GM23338 (cell line): ENCODE measurements around the gene LRTM2. TPM values are rescaled to one million over a fixed set of nuclear protein-coding genes. Genes with fewer than 3 reads are reported as not detected.

Experiments used
- ATAC-seq: fragments of 200-7000 bp; cut with Tn5 transposase; 3 replicates; pipeline ENCODE4 v1.9.1; 2020
- DNase-seq: peaks from one replicate; pipeline ENCODE4 v3.0.0-alpha.2; 2015; ENCODE audit warnings: low spot score
- H2AFZ ChIP-seq: fragments of 200-600 bp; sonication (generic); 2 replicates; pipeline ENCODE4 v1.8.0; 2016; ENCODE audit warnings: antibody characterized with exemption, mild to moderate bottlenecking, moderate library complexity
- H3F3A ChIP-seq: fragments of 200-600 bp; sonication (generic); replicated peaks from 2 replicates; pipeline ENCODE4 v1.8.0; 2017; ENCODE audit warnings: antibody characterized with exemption, mixed run types, low read depth
- H3K27ac ChIP-seq: fragments of 200-600 bp; sonication (generic); 2 replicates; pipeline ENCODE4 v1.6.1; 2016; ENCODE audit warnings: low read depth
- H3K27me3 ChIP-seq: fragments of 200-600 bp; sonication (generic); 2 replicates; pipeline ENCODE4 v1.8.0; 2016; ENCODE audit warnings: mild to moderate bottlenecking, mixed run types, moderate library complexity; ENCODE audit not compliant: insufficient read depth
- H3K36me3 ChIP-seq: fragments of 200-600 bp; sonication (generic); 2 replicates; pipeline ENCODE4 v1.8.0; 2016; ENCODE audit warnings: mild to moderate bottlenecking; ENCODE audit not compliant: insufficient read depth
- H3K4me1 ChIP-seq: fragments of 200-600 bp; sonication (generic); 2 replicates; pipeline ENCODE4 v1.8.0; 2016; ENCODE audit warnings: mild to moderate bottlenecking, moderate library complexity; ENCODE audit not compliant: insufficient read depth
- H3K4me2 ChIP-seq: fragments of 200-600 bp; sonication (generic); 2 replicates; pipeline ENCODE4 v1.7.1; 2017; ENCODE audit warnings: mixed run types
- H3K4me3 ChIP-seq: fragments of 200-600 bp; sonication (generic); 2 replicates; pipeline ENCODE4 v1.6.1; 2016; ENCODE audit warnings: mixed run types
- H3K79me2 ChIP-seq: fragments of 200-600 bp; sonication (generic); replicated peaks from 2 replicates; pipeline ENCODE4 v1.8.0; 2017; ENCODE audit warnings: mild to moderate bottlenecking; ENCODE audit not compliant: insufficient read depth
- H3K9me2 ChIP-seq: fragments of 200-600 bp; sonication (generic); 2 replicates; pipeline ENCODE4 v1.8.0; 2017; ENCODE audit not compliant: insufficient read depth
- H4K20me1 ChIP-seq: fragments of 200-600 bp; sonication (generic); replicated peaks from 2 replicates; pipeline ENCODE4 v1.8.0; 2017; ENCODE audit warnings: mild to moderate bottlenecking; ENCODE audit not compliant: insufficient read depth
- H3K27ac Mint-ChIP-seq: 2 replicates; pipeline ENCODE4 v1.8.0; 2020; ENCODE audit warnings: inconsistent platforms, mild to moderate bottlenecking, moderate library complexity, mixed read lengths
- H3K27me3 Mint-ChIP-seq: 3 replicates; pipeline ENCODE4 v1.8.0; 2022; ENCODE audit warnings: low read depth, mild to moderate bottlenecking, moderate library complexity, mixed read lengths, inconsistent platforms; ENCODE audit not compliant: insufficient read depth, poor library complexity
- H3K36me3 Mint-ChIP-seq: 3 replicates; pipeline ENCODE4 v1.8.0; 2021; ENCODE audit warnings: low read depth, mild to moderate bottlenecking, inconsistent platforms, moderate library complexity, mixed read lengths
- H3K4me1 Mint-ChIP-seq: 3 replicates; pipeline ENCODE4 v1.8.0; 2020; ENCODE audit warnings: mild to moderate bottlenecking, inconsistent platforms, mixed read lengths
- H3K4me3 Mint-ChIP-seq: 3 replicates; pipeline ENCODE4 v1.8.0; 2021; ENCODE audit warnings: moderate library complexity, mild to moderate bottlenecking, inconsistent platforms, mixed read lengths
- H3K9me3 Mint-ChIP-seq: 3 replicates; pipeline ENCODE4 v1.8.0; 2020; ENCODE audit warnings: moderate library complexity, mild to moderate bottlenecking, inconsistent platforms, mixed read lengths
- CREB1 ChIP-seq: fragments of 250-450 bp; sonication (Bioruptor Pico); IDR thresholded peaks from 2 replicates; pipeline ENCODE4 v1.5.0; 2020; ENCODE audit warnings: low read depth, mild to moderate bottlenecking, moderate library complexity
- CTCF ChIP-seq, 2 experiments: fragments of 200-600 bp in 1 of 2; sonication (generic) in 1 of 2; conservative IDR thresholded peaks; 2 replicates each; pipeline versions ENCODE4 v1.5.1 to v1.6.1; 2016 to 2017; ENCODE audit warnings: antibody characterized with exemption in 2 of 2, low read depth in 2 of 2, mild to moderate bottlenecking in 2 of 2, moderate library complexity in 1 of 2
- ETS1 ChIP-seq: IDR thresholded peaks from 2 replicates; pipeline ENCODE4 v1.6.1; 2016; ENCODE audit warnings: antibody characterized with exemption
- EZH2 ChIP-seq: fragments of 200-600 bp; sonication (generic); IDR thresholded peaks from one replicate; pipeline ENCODE4 v1.8.0; 2017; ENCODE audit warnings: antibody characterized with exemption, mild to moderate bottlenecking, low read depth; ENCODE audit not compliant: unreplicated experiment
- EZH2phosphoT487 ChIP-seq: fragments of 200-600 bp; sonication (generic); IDR thresholded peaks from one replicate; pipeline ENCODE4 v1.8.1; 2018; ENCODE audit warnings: antibody characterized with exemption; ENCODE audit not compliant: unreplicated experiment
- JUNB ChIP-seq: IDR thresholded peaks from one replicate; pipeline ENCODE4 v1.6.1; 2016; ENCODE audit warnings: antibody characterized with exemption; ENCODE audit not compliant: unreplicated experiment
- NANOG ChIP-seq: IDR thresholded peaks from 2 replicates; pipeline ENCODE4 v1.6.1; 2016; ENCODE audit warnings: antibody characterized with exemption, borderline replicate concordance
- POLR2AphosphoS5 ChIP-seq: IDR thresholded peaks from 2 replicates; pipeline ENCODE4 v1.6.1; 2016; ENCODE audit warnings: antibody characterized with exemption, low read depth
- REST ChIP-seq: IDR thresholded peaks from one replicate; pipeline ENCODE4 v1.6.1; 2018; ENCODE audit warnings: antibody characterized with exemption; ENCODE audit not compliant: unreplicated experiment
- STAT1 ChIP-seq: IDR thresholded peaks from one replicate; pipeline ENCODE4 v1.6.1; 2016; ENCODE audit warnings: antibody characterized with exemption; ENCODE audit not compliant: unreplicated experiment
- ZNF114 ChIP-seq: fragments of 250-450 bp; sonication (Bioruptor Pico); IDR thresholded peaks from 2 replicates; pipeline ENCODE4 v1.5.0; 2020; ENCODE audit warnings: mild to moderate bottlenecking, moderate library complexity
- ZNF331 ChIP-seq: fragments of 250-450 bp; sonication (Bioruptor Pico); IDR thresholded peaks from 2 replicates; pipeline ENCODE4 v1.5.0; 2020; ENCODE audit warnings: low read depth, mild to moderate bottlenecking, moderate library complexity
- ZNF462 ChIP-seq: fragments of 250-450 bp; sonication (Bioruptor Pico); IDR thresholded peaks from 2 replicates; pipeline ENCODE4 v1.5.0; 2020; ENCODE audit warnings: mild to moderate bottlenecking, moderate library complexity
- polyA plus RNA-seq: library from polyadenylated mRNA; unstranded; fragments of >200 nt; fragmentation: Nextera tagmentation; extraction: Ambion mirVana; gene quantifications from 2 replicates; pipeline ENCODE4 v1.2.1, GENCODE V29; 2016
- total RNA-seq: library from RNA; depleted of rRNA; stranded (reverse); fragments of >200 nt; shearing (Covaris generic); gene quantifications from 2 replicates; pipeline ENCODE4 v1.2.3, GENCODE V29; 2014

Gene LRTM2
- total and polyA plus RNA-seq, 2 experiments from 2014 or later, result 0.08 TPM; not detected in 1

- Histone ChIP-seq H3K36me3 (no peaks in the 10 kb centered on the region), H3K27ac (no peak overlapping the region), H3K9me2 (no peaks in the 10 kb centered on the region), H4K20me1 (no peaks in the 10 kb centered on the region), H3K27me3 (no peaks in the 10 kb centered on the region), H3K4me2 (no peak overlapping the region), H3K4me1 (no peaks in the 10 kb centered on the region), H3K4me3 (no peak overlapping the region), H2AFZ (no peak overlapping the region), H3F3A (no peaks in the 10 kb centered on the region), H3K79me2 (no peaks in the 10 kb centered on the region)
- TF ChIP-seq NANOG (no peak), CREB1 (CRISPR knock-in tag) (no peak), JUNB (no peak), STAT1 (no peak), EZH2 (no peak), REST (no peak), CTCF (conservative IDR thresholded peaks at IDR 0.05; ENCODE audit: low read depth in 2 of 2) (no peak), ETS1 (no peak), ZNF462 (CRISPR knock-in tag) (no peak), POLR2AphosphoS5 (no peak), EZH2phosphoT487 (no peak), ZNF114 (CRISPR knock-in tag) (no peak), ZNF331 (no peak)
- DNase-seq (no peak), ATAC-seq (no peak)
- H3K4me3 Mint-ChIP-seq, result no peak overlapping the region
- H3K27me3 Mint-ChIP-seq, result peaks cover 4% of the 10 kb centered on the region
- H3K9me3 Mint-ChIP-seq, result no peaks in the 10 kb centered on the region
- no peak overlapping the region for H3K27ac Mint-ChIP-seq
- H3K4me1 Mint-ChIP-seq, result no peaks in the 10 kb centered on the region; the same call in 2 of the 3 replicates
- no peaks in the 10 kb centered on the region; the same call in 2 of the 3 replicates for H3K36me3 Mint-ChIP-seq
These were observed 16.6 kb upstream of the LRTM2 start for GRCh38 chr12:1803736-1804135.
